Esophagus squamous epithelium (tissue), 5 donors: ENCODE data around the gene CORO2A. TPM values are rescaled to one million over a fixed set of nuclear protein-coding genes. Genes with fewer than 3 reads are reported as not detected.

Experiments used
- DNase-seq: peaks from one replicate; lab custom pipeline; 2025; lab: John Stamatoyannopoulos, UW
- H3K27ac ChIP-seq, 4 donors: fragments of 200-600 bp; sonication (generic); one replicate each; pipeline ENCODE4 v1.5.1; 2016 to 2019; ENCODE audit warnings: mild to moderate bottlenecking in 1 of 4
- H3K27me3 ChIP-seq, 4 donors: fragments of 200-600 bp; sonication (generic); 1 replicate in 3 of 4; 2 replicates in 1 of 4; pipeline versions ENCODE4 v1.5.1 to v1.6.0; 2017 to 2021; ENCODE audit warnings: antibody characterized with exemption in 1 of 4
- H3K36me3 ChIP-seq, 3 donors: fragments of 200-600 bp; sonication (generic); one replicate each; pipeline ENCODE4 v1.5.1; 2016 to 2019
- H3K4me1 ChIP-seq, 3 donors: fragments of 200-600 bp; sonication (generic); one replicate each; pipeline ENCODE4 v1.5.1; 2017 to 2019
- H3K4me3 ChIP-seq, 4 donors: fragments of 200-600 bp; sonication (generic); 1 replicate in 3 of 4; 2 replicates in 1 of 4; pipeline ENCODE4 v1.5.1; 2016 to 2019; ENCODE audit warnings: mild to moderate bottlenecking in 2 of 4, moderate library complexity in 1 of 4
- H3K9me3 ChIP-seq, 3 donors: fragments of 200-600 bp; sonication (generic); one replicate each; pipeline ENCODE4 v1.5.1; 2016 to 2019
- POLR2A ChIP-seq, 4 donors: fragments of 450-650 bp; IDR thresholded peaks; one replicate each; pipeline ENCODE4 v1.6.1; 2017; ENCODE audit warnings: antibody characterized with exemption in 4 of 4, mild to moderate bottlenecking in 4 of 4, moderate library complexity in 3 of 4
- WGBS, 2 donors: methylation state at CpG; one replicate each; pipeline ENCODE4 v1.1.5; 2018; 5-methylcytosine and 5-hydroxymethylcytosine counted together
- intact Hi-C: fragments of 100-400 bp; cut with DNase I; formaldehyde crosslinking; loops from one replicate; pipeline ENCODE4 v1.15.0; 2022
- total RNA-seq, 4 donors: library from RNA; depleted of rRNA; stranded (reverse); fragments of >200 nt; gene quantifications; one replicate each; pipeline ENCODE4 v1.1.0, GENCODE V29; 2016
- TF ChIP-seq, protein P1 (sequence below), 6 experiments: fragments of 450-650 bp in 4 of 6; fragments of 200-600 bp in 2 of 6; sonication (generic) in 2 of 6; IDR thresholded peaks; one replicate each; pipeline ENCODE4 v1.5.1; 2016 to 2019; ENCODE audit warnings: antibody characterized with exemption in 6 of 6, mild to moderate bottlenecking in 4 of 6, moderate library complexity in 4 of 6
- donor health status: DM: yes; HTN: yes; CAD: no.

CORO2A gene
- total RNA-seq, 4 donors from 2014 or later: 15.6 to 27.6 (median 26.1) TPM

DNA sequence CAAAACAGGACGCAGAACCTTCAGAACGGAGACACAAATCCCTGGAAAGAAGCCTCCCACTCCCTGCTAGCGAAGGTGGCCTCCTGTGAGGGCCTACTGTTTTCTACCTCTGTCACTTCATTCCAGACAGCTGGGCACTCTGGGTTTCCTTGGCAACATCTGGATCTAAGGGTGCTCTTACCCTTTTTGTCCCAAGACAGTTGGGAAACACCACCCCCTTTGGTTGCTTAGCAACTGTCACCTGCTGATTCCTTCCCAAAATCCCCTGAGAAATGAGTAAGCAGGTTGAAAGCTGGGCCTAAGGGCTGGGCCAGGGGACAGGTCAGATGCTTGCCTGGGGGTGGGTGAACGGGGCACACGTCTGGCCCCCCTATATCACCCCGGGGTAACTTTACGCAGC lies 106.5 kb downstream of the CORO2A start:
- H3K27me3 ChIP-seq: no peaks in the 10 kb centered on the region
- H3K36me3 ChIP-seq: peaks cover 0 to 57% (median 7%) of the 10 kb centered on the region in 3 donors
- TF ChIP-seq POLR2A (IDR thresholded peaks at IDR 0.05): no peak
- TF ChIP-seq, protein P1, sequence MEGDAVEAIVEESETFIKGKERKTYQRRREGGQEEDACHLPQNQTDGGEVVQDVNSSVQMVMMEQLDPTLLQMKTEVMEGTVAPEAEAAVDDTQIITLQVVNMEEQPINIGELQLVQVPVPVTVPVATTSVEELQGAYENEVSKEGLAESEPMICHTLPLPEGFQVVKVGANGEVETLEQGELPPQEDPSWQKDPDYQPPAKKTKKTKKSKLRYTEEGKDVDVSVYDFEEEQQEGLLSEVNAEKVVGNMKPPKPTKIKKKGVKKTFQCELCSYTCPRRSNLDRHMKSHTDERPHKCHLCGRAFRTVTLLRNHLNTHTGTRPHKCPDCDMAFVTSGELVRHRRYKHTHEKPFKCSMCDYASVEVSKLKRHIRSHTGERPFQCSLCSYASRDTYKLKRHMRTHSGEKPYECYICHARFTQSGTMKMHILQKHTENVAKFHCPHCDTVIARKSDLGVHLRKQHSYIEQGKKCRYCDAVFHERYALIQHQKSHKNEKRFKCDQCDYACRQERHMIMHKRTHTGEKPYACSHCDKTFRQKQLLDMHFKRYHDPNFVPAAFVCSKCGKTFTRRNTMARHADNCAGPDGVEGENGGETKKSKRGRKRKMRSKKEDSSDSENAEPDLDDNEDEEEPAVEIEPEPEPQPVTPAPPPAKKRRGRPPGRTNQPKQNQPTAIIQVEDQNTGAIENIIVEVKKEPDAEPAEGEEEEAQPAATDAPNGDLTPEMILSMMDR (IDR thresholded peaks at IDR 0.05): no peak
- H3K9me3 ChIP-seq: no peaks in the 10 kb centered on the region
- H3K4me1 ChIP-seq: peaks cover 14 to 56% (median 20%) of the 10 kb centered on the region in 3 donors
- no peak overlapping the region for H3K4me3 ChIP-seq
- intact Hi-C loops: loop anchor here (10.0 kb wide), 1 partner anchor 109 kb away; the partner anchor contains the start of gene CORO2A
- H3K27ac ChIP-seq: peak overlapping the region; percentile 40 to 85 (median 78)
- WGBS, 2 donors: 70 to 86% methylated on average over 2 to 7 of the region's 7 CpGs
- DNase-seq: no peak

DNA sequence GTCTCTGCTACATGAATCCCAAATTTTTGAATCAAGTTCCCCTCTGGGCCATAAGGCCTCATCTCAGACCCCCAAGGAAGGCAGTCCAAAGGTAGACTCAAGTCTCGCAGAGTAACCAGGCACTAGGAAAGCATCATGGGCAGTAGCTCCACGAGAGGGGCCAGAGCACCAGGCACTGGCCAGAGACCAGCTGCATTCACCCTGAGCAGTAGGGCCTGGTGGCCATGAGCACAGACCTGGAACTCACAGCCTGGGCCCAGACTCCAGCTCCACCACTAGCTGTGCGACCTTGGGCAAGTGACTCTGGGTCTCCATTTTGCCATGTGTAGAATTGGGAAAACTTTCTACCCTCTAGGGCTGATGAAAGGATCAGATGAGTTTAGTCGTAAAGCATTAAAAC lies 107.4 kb downstream of the CORO2A start:
- no peak overlapping the region for H3K27ac ChIP-seq

DNA sequence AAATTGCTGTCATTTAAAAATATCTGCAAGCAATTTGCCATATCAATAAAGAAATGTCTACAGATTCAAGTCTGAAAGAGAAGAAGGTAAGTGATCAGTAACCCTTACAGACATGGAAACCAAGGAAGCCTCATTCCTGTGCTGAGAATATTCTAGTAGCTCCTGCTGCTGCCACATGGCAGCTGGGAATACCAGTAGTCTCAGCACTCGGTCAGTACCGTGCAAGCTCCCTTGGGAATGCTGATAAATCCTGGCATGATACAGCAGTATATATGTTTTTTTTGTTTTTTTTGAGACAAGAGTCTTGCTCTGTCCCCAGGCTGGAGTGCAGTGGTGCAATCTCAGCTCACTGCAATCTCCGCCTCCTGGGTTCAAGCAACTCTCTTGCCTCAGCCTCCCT lies 108.0 kb downstream of the CORO2A start:
- Histone ChIP-seq H3K36me3 (peaks cover 0 to 68% (median 13%) of the 10 kb centered on the region in 3 donors), H3K9me3 (no peaks in the 10 kb centered on the region), H3K4me3 (no peak overlapping the region), H3K27me3 (no peaks in the 10 kb centered on the region), H3K27ac (no peak overlapping the region), H3K4me1 (peaks cover 16 to 70% (median 25%) of the 10 kb centered on the region in 3 donors)
- no peak for DNase-seq
- intact Hi-C loops: loop anchor here (10.0 kb wide), 1 partner anchor 110 kb away; the partner anchor contains the start of gene CORO2A
- TF ChIP-seq, protein P1 (IDR thresholded peaks at IDR 0.05): no peak
- TF ChIP-seq POLR2A (IDR thresholded peaks at IDR 0.05): no peak
- 89 to 93% methylated on average over 3 of the region's 3 CpGs for WGBS, 2 donors

More for the DNA sequence above, 107.4 kb downstream of the CORO2A start:
- 92 to 94% methylated on average over 2 to 4 of the region's 4 CpGs for WGBS, 2 donors
- DNase-seq: no peak
- intact Hi-C loops: loop anchor here (10.0 kb wide), 1 partner anchor 110 kb away; the partner anchor contains the start of gene CORO2A
- Histone ChIP-seq H3K4me3 (no peak overlapping the region), H3K4me1 (peaks cover 16 to 64% (median 25%) of the 10 kb centered on the region in 3 donors), H3K9me3 (no peaks in the 10 kb centered on the region), H3K27me3 (no peaks in the 10 kb centered on the region), H3K36me3 (peaks cover 0 to 66% (median 13%) of the 10 kb centered on the region in 3 donors)
- TF ChIP-seq, protein P1 (IDR thresholded peaks at IDR 0.05): no peak
- no peak for TF ChIP-seq POLR2A (IDR thresholded peaks at IDR 0.05)

DNA sequence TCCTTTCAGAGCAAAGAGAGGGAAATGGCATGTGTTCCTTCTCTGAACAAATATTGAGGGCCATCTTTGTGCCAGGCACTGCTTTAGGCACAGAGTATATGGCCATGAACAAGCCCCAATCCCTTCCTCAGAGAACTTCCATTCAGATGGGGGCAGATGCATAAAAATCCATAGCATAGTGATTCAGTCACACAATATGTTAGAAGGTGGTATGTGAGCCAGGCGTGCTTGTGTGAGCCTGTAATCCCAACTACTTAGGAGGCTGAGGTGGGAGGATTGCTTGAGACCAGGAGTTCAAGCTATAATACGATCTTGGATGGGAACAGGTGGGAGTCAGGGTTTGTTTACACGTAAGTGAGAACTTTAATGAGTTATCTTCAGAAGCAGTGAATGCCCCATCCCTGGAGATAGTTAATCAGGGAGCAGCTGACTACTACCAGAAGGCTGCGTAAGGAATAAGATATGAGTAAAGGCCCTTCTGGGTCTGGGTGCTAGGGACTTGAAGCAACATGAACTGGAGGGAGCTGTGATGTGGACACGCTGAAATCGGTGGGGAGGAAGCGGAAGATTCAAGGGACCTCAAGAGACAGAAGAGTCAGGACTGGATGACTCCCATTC lies 108.8 kb downstream of the CORO2A start:
- TF ChIP-seq, protein P1 (IDR thresholded peaks at IDR 0.05): no peak
- TF ChIP-seq POLR2A (IDR thresholded peaks at IDR 0.05): no peak
- H3K36me3 ChIP-seq: peaks cover 0 to 76% (median 13%) of the 10 kb centered on the region in 3 donors
- H3K9me3 ChIP-seq: no peaks in the 10 kb centered on the region
- no peaks in the 10 kb centered on the region for H3K27me3 ChIP-seq
- 85 to 96% methylated on average over 7 of the region's 7 CpGs for WGBS, 2 donors
- no peak for DNase-seq
- H3K4me3 ChIP-seq: no peak overlapping the region
- peaks cover 16 to 75% (median 25%) of the 10 kb centered on the region in 3 donors for H3K4me1 ChIP-seq
- intact Hi-C loops: loop anchor here (10.0 kb wide), 1 partner anchor 111 kb away; the partner anchor contains the start of gene CORO2A
- H3K27ac ChIP-seq: peak overlapping the region in 2 of 4 donors; percentile 31 to 37

DNA sequence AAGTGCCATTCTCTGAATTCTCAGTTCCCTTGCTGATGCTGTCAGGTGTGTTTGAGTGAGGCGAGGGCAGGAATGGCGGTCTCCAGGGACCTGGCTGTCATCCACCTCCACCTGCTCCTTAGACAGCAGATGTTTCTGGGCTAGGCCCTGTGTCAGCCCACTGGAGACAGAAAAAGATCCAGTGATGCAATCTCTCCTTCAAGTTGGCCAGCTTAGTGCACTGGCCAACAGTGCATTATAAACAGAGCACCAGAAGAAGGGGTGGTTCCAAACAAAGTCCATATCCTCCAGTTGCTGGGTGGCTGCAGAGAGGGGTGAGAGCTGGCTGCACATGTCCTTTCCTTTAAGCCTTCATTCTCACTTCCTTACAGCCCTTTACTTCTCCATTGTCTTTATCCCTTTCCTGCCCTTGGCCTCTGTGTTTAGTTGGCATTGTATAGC lies 109.4 kb downstream of the CORO2A start:
- TF ChIP-seq POLR2A (IDR thresholded peaks at IDR 0.05): no peak
- TF ChIP-seq, protein P1 (IDR thresholded peaks at IDR 0.05): no peak
- 95 to 100% methylated on average over 2 of the region's 2 CpGs for WGBS, 2 donors
- Histone ChIP-seq H3K27ac (peak overlapping the region; percentile 36 to 66 (median 56)), H3K36me3 (peaks cover 2 to 81% (median 13%) of the 10 kb centered on the region in 3 donors), H3K27me3 (no peaks in the 10 kb centered on the region), H3K9me3 (no peaks in the 10 kb centered on the region), H3K4me3 (no peak overlapping the region), H3K4me1 (peaks cover 15 to 72% (median 25%) of the 10 kb centered on the region in 3 donors)
- intact Hi-C loops: loop anchor here (10.0 kb wide), 1 partner anchor 112 kb away; the partner anchor contains the start of gene CORO2A
- DNase-seq: no peak
